HepG2 (cell line): ENCODE results near the gene RBM14. TPM values are rescaled to one million over a fixed set of nuclear protein-coding genes. Genes with fewer than 3 reads are reported as not detected.
A peak's percentile ranks its signal among the peaks of the same experiment; 100 is the strongest.

ENCODE experiments used
- ATF4 ChIP-seq, 2 experiments: fragments of 450-650 bp in 1 of 2; sonication (generic) in 1 of 2; formaldehyde crosslinking; IDR thresholded peaks; 2 replicates each; pipeline versions ENCODE4 v1.5.0 to v1.8.0; 2020 to 2022; ENCODE audit warnings: mild to moderate bottlenecking in 1 of 2, missing genetic modification reagents in 1 of 2
- CCDC6 ChIP-seq: sonication (generic); formaldehyde crosslinking; IDR thresholded peaks from 2 replicates; pipeline ENCODE4 v1.8.1; 2022; ENCODE audit warnings: mild to moderate bottlenecking, missing genetic modification reagents, moderate library complexity
- CHD4 ChIP-seq: fragments of 200-600 bp; sonication (generic); IDR thresholded peaks from 2 replicates; pipeline ENCODE4 v1.7.0; 2017; ENCODE audit warnings: mild to moderate bottlenecking, low read length, borderline replicate concordance
- EP300 ChIP-seq, 3 experiments: sonication (generic) in 1 of 3; formaldehyde crosslinking in 1 of 3; IDR thresholded peaks; 2 replicates each; pipeline versions ENCODE4 v1.5.1 to v1.6.1; 2011 to 2020; ENCODE audit warnings: low read depth in 2 of 3, low read length in 2 of 3, borderline replicate concordance in 1 of 3, improper control_type of control experiment in 1 of 3, mild to moderate bottlenecking in 1 of 3, missing genetic modification reagents in 1 of 3, moderate library complexity in 1 of 3
- HMGA1 ChIP-seq: sonication (generic); formaldehyde crosslinking; conservative IDR thresholded peaks from 2 replicates; pipeline ENCODE4 v1.4.0; 2020; ENCODE audit warnings: missing genetic modification reagents
- IRF9 ChIP-seq: sonication (generic); formaldehyde crosslinking; IDR thresholded peaks from 2 replicates; pipeline ENCODE4 v1.8.0; 2022; ENCODE audit warnings: missing genetic modification reagents, mild to moderate bottlenecking, borderline replicate concordance
- MBNL3 ChIP-seq: fragments of 250-450 bp; sonication (Bioruptor Pico); conservative IDR thresholded peaks from 2 replicates; pipeline ENCODE4 v1.8.0; 2022; ENCODE audit warnings: mild to moderate bottlenecking, inconsistent platforms
- MTERF4 ChIP-seq: sonication (generic); formaldehyde crosslinking; IDR thresholded peaks from 2 replicates; pipeline ENCODE4 v1.8.0; 2023; ENCODE audit warnings: mild to moderate bottlenecking, missing genetic modification reagents
- PHF5A ChIP-seq: IDR thresholded peaks from one replicate; pipeline ENCODE4 v1.6.1; 2018; ENCODE audit warnings: low read depth, missing genetic modification reagents; ENCODE audit not compliant: unreplicated experiment
- POLR2G ChIP-seq: fragments of 200-400 bp; formaldehyde crosslinking; IDR thresholded peaks from 2 replicates; pipeline ENCODE4 v1.6.1; 2018; ENCODE audit warnings: mild to moderate bottlenecking, low read depth, low read length, moderate library complexity
- PRDM10 ChIP-seq: sonication (generic); formaldehyde crosslinking; IDR thresholded peaks from 2 replicates; pipeline ENCODE4 v1.4.0; 2020; ENCODE audit warnings: low read depth, missing genetic modification reagents
- RXRB ChIP-seq: IDR thresholded peaks from 2 replicates; pipeline ENCODE4 v1.6.1; 2016; ENCODE audit warnings: borderline replicate concordance, missing genetic modification reagents, missing compliant biosample characterization
- SMARCC2 ChIP-seq: fragments of 450-650 bp; IDR thresholded peaks from 2 replicates; pipeline ENCODE4 v1.6.1; 2017; ENCODE audit warnings: antibody characterized with exemption, mild to moderate bottlenecking
- TOE1 ChIP-seq: sonication (generic); formaldehyde crosslinking; IDR thresholded peaks from 2 replicates; pipeline ENCODE4 v1.4.0; 2020; ENCODE audit warnings: mild to moderate bottlenecking, missing genetic modification reagents
- TOPORS ChIP-seq: sonication (generic); formaldehyde crosslinking; IDR thresholded peaks from 2 replicates; pipeline ENCODE4 v1.8.0; 2023; ENCODE audit warnings: mild to moderate bottlenecking, missing genetic modification reagents
- U2AF2 ChIP-seq: fragments of 200-400 bp; formaldehyde crosslinking; IDR thresholded peaks from 2 replicates; pipeline ENCODE4 v1.6.1; 2017; ENCODE audit warnings: low read depth, mild to moderate bottlenecking, low read length
- ZGPAT ChIP-seq: IDR thresholded peaks from 2 replicates; pipeline ENCODE4 v1.6.1; 2016; ENCODE audit warnings: mild to moderate bottlenecking
- ZNF292 ChIP-seq: sonication (generic); formaldehyde crosslinking; IDR thresholded peaks from 2 replicates; pipeline ENCODE4 v1.8.1; 2022; ENCODE audit warnings: mild to moderate bottlenecking, low read depth, missing genetic modification reagents, borderline replicate concordance
- ZNF580 ChIP-seq: IDR thresholded peaks from 2 replicates; pipeline ENCODE4 v1.6.1; 2016; ENCODE audit warnings: low read depth, borderline replicate concordance
- ZNF644 ChIP-seq: IDR thresholded peaks from 2 replicates; pipeline ENCODE4 v1.6.1; 2016; ENCODE audit warnings: low read depth
- ZNF766 ChIP-seq: sonication (generic); formaldehyde crosslinking; IDR thresholded peaks from 2 replicates; pipeline ENCODE4 v1.5.0; 2020; ENCODE audit warnings: missing genetic modification reagents, borderline replicate concordance
- polyA plus RNA-seq, 8 experiments: library from polyadenylated mRNA; depleted of rRNA in 3 of 8; stranded (reverse) in 7 of 8; unstranded in 1 of 8; fragments of >200 nt; fragmentation: Illumina TruSeq in 4 of 8; extraction: Trizol in 4 of 8; gene quantifications; 2 replicates each; pipeline versions ENCODE4 v1.2.1 to v1.2.3, GENCODE V29; 2011 to 2016; ENCODE audit warnings: low read depth in 4 of 8, missing spikeins in 1 of 8, mixed read lengths in 1 of 8; ENCODE audit not compliant: insufficient read depth in 1 of 8
- total RNA-seq, 5 experiments: library from RNA; depleted of rRNA; stranded (reverse); fragments of >200 nt; fragmentation: Illumina TruSeq; extraction: Trizol; gene quantifications; 2 replicates each; pipeline ENCODE4 v1.2.3, GENCODE V29; 2016; ENCODE audit warnings: low read depth in 1 of 5

RBM14 gene
- total and polyA plus RNA-seq, 2 of the 13 experiments (the other 11 are each of a cell fraction or from before 2014, with no cell fraction given): 12.7 to 44.1 TPM

- TF ChIP-seq ZNF292 (CRISPR knock-in tag) (no peak), ZNF766 (no peak), ZNF580 (no peak), HMGA1 (CRISPR knock-in tag) (no peak), MBNL3 (CRISPR knock-in tag) (no peak), POLR2G (no peak), TOPORS (CRISPR knock-in tag) (0 out of 2 replicates have a peak, but pooled peaks have one; percentile 27), SMARCC2 (no peak), EP300 (IDR thresholded peaks at IDR 0.05; ENCODE audit: low read depth in 2 of 2, low read length in 2 of 2) (peak in 1 of 2 experiments; percentile 45; a peak in 1 of 4 replicates), EP300 (CRISPR knock-in tag; IDR thresholded peaks at IDR 0.05; ENCODE audit: borderline replicate concordance) (no peak), ATF4 (CRISPR knock-in tag; IDR thresholded peaks at IDR 0.05) (no peak), IRF9 (CRISPR knock-in tag) (no peak), RXRB (peak; percentile 32; the same call in 1 of the 2 replicates), PRDM10 (CRISPR knock-in tag) (no peak), U2AF2 (no peak), ZGPAT (CRISPR knock-in tag) (no peak), PHF5A (no peak), ZNF644 (CRISPR knock-in tag) (peak; percentile 36; the same call in 1 of the 2 replicates), TOE1 (CRISPR knock-in tag) (no peak), CCDC6 (CRISPR knock-in tag) (no peak), CHD4 (no peak), MTERF4 (CRISPR knock-in tag) (no peak)
These were observed 25.3 kb upstream of the RBM14 start (continued) for GRCh38 chr11:66591175-66591574.
